KMS-11 (cell line): ENCODE results near the gene LRRC45.

Source experiments
- H2AFZ ChIP-seq: fragments of 200-600 bp; sonication (generic); 2 replicates; pipeline ENCODE4 v1.6.1; 2016; ENCODE audit warnings: antibody characterized with exemption, mixed run types, low read depth
- H3K27ac ChIP-seq: fragments of 200-600 bp; sonication (generic); 2 replicates; pipeline ENCODE4 v1.6.1; 2016; ENCODE audit warnings: mild to moderate bottlenecking, mixed run types
- H3K27me3 ChIP-seq: fragments of 200-600 bp; sonication (generic); 2 replicates; pipeline ENCODE4 v1.6.1; 2017; ENCODE audit warnings: mild to moderate bottlenecking, low read depth, mixed run types, moderate library complexity; ENCODE audit not compliant: insufficient read depth
- H3K36me3 ChIP-seq: fragments of 200-600 bp; sonication (generic); 2 replicates; pipeline ENCODE4 v1.6.1; 2017; ENCODE audit warnings: mild to moderate bottlenecking, mixed run types; ENCODE audit not compliant: insufficient read depth
- H3K4me1 ChIP-seq: fragments of 200-600 bp; sonication (generic); 2 replicates; pipeline ENCODE4 v1.6.1; 2016; ENCODE audit warnings: mild to moderate bottlenecking, low read depth, mixed run types; ENCODE audit not compliant: poor library complexity, severe bottlenecking
- H3K4me2 ChIP-seq: fragments of 200-600 bp; sonication (generic); 2 replicates; pipeline ENCODE4 v1.7.0; 2016; ENCODE audit warnings: mild to moderate bottlenecking, mixed run types
- H3K4me3 ChIP-seq: fragments of 200-600 bp; sonication (generic); IDR thresholded peaks from 2 replicates; pipeline ENCODE4 v1.6.1; 2017; ENCODE audit warnings: low read depth, low read length, mixed read lengths; ENCODE audit not compliant: insufficient read depth
- H3K79me2 ChIP-seq: fragments of 200-600 bp; sonication (generic); 2 replicates; pipeline ENCODE4 v1.6.1; 2016; ENCODE audit warnings: low read depth, mixed run types; ENCODE audit not compliant: insufficient read depth
- H3K9ac ChIP-seq: fragments of 200-600 bp; sonication (generic); 2 replicates; pipeline ENCODE4 v1.6.1; 2016; ENCODE audit warnings: mild to moderate bottlenecking, mixed run types
- H4K20me1 ChIP-seq: fragments of 200-600 bp; sonication (generic); 2 replicates; pipeline ENCODE4 v1.6.1; 2016; ENCODE audit warnings: mild to moderate bottlenecking, mixed run types; ENCODE audit not compliant: insufficient read depth
- CTCF ChIP-seq: fragments of 200-600 bp; sonication (generic); conservative IDR thresholded peaks from 2 replicates; pipeline ENCODE4 v1.6.1; 2017; ENCODE audit warnings: low read depth, mild to moderate bottlenecking, antibody characterized with exemption, low read length, moderate library complexity, mixed read lengths

LRRC45 gene

GRCh38 chr17:82024859-82025258 lies 1.8 kb downstream of the LRRC45 start:
- H3K27me3 ChIP-seq, result no peaks in the 10 kb centered on the region
- H3K36me3 ChIP-seq, result no peaks in the 10 kb centered on the region
- H4K20me1 ChIP-seq, result no peaks in the 10 kb centered on the region
- no peak overlapping the region for H3K9ac ChIP-seq
- H2AFZ ChIP-seq, result no peak overlapping the region
- H3K4me2 ChIP-seq, result peak overlapping the region; percentile 84; the same call in 1 of the 2 replicates
- H3K4me3 ChIP-seq, result no peak overlapping the region
- peaks cover 6% of the 10 kb centered on the region; the same call in 1 of the 2 replicates for H3K79me2 ChIP-seq
- TF ChIP-seq CTCF, result no peak
- peaks cover 8% of the 10 kb centered on the region for H3K4me1 ChIP-seq
- no peak overlapping the region for H3K27ac ChIP-seq

- Histone ChIP-seq H3K9ac (no peak overlapping the region), H3K4me1 (peaks cover 13% of the 10 kb centered on the region), H4K20me1 (no peaks in the 10 kb centered on the region), H2AFZ (no peak overlapping the region), H3K36me3 (no peaks in the 10 kb centered on the region), H3K4me3 (no peak overlapping the region), H3K27ac (no peak overlapping the region), H3K4me2 (no peak overlapping the region), H3K79me2 (peaks cover 6% of the 10 kb centered on the region; the same call in 1 of the 2 replicates), H3K27me3 (no peaks in the 10 kb centered on the region)
- TF ChIP-seq CTCF, result no peak
Observed at GRCh38 chr17:82025401-82026107, 2.4 kb downstream of the LRRC45 start.

- no peak overlapping the region for H3K4me3 ChIP-seq
- TF ChIP-seq CTCF, result no peak
- H3K27ac ChIP-seq, result no peak overlapping the region
- no peak overlapping the region for H3K4me2 ChIP-seq
- H3K4me1 ChIP-seq, result peaks cover 13% of the 10 kb centered on the region
- H3K9ac ChIP-seq, result no peak overlapping the region
- no peaks in the 10 kb centered on the region for H4K20me1 ChIP-seq
- no peak overlapping the region for H2AFZ ChIP-seq
- no peaks in the 10 kb centered on the region for H3K36me3 ChIP-seq
- H3K27me3 ChIP-seq, result no peaks in the 10 kb centered on the region
- H3K79me2 ChIP-seq, result no peaks in the 10 kb centered on the region
Observed at GRCh38 chr17:82028246-82028645, 5.1 kb downstream of the LRRC45 start.

DNA sequence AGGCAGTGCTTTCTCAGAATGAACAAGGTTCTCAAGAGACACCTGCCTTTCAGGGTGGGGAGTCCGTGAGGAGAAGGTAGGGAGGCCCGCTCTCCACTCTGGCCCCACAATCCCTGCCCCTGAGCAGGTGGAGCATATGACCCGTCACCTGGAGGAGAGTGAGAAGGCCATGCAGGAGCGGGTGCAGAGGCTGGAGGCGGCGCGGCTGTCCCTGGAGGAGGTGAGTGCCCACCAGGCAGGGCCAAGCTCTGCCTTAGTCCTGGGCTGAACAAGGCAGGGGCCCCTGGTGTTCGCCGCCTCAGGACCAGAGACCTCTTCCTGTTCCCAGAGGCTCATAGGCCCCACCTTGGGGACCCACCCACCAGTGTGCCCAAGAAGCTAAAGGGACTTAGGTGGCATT lies 5.9 kb downstream of the LRRC45 start:
- no peak for TF ChIP-seq CTCF
- Histone ChIP-seq H3K27ac (no peak overlapping the region), H3K4me2 (no peak overlapping the region), H3K9ac (no peak overlapping the region), H3K79me2 (no peaks in the 10 kb centered on the region), H3K4me3 (no peak overlapping the region), H3K4me1 (peaks cover 12% of the 10 kb centered on the region), H2AFZ (no peak overlapping the region), H3K36me3 (no peaks in the 10 kb centered on the region), H3K27me3 (no peaks in the 10 kb centered on the region), H4K20me1 (no peaks in the 10 kb centered on the region)
